Measurements from ENCODE around the gene ZFP1. TPM values are rescaled to one million over a fixed set of nuclear protein-coding genes. Genes with fewer than 3 reads are reported as not detected.

The ZFP1 gene
- polyA plus RNA-seq (2013), result 8.6 and 8.7 TPM in 2 replicates

GRCh38 chr16:75148311-75149195, at the start of gene ZFP1:
Gene ZFP1 (plus strand): TSS chr16:75148524. CDS start chr16:75152952, 4,428 bp downstream.
- H3K27me3 ChIP-seq (ENCODE audit: insufficient read depth, low read length), result no peaks in the 10 kb centered on the region
- peak within 1 kb of the TSS; percentile 94 for H3K27ac ChIP-seq (ENCODE audit: low read depth, low read length)
- H3K18ac ChIP-seq (ENCODE audit: low read length), result peak within 1 kb of the TSS; percentile 100
- peak within 1 kb of the TSS; percentile 95 for H3K9ac ChIP-seq (ENCODE audit: low read length)
- peak within 1 kb of the TSS; percentile 100 for H3K14ac ChIP-seq (ENCODE audit: low read length)
- no peaks in the 10 kb centered on the region for H3K4me1 ChIP-seq (ENCODE audit: control insufficient read depth in 1 of 2, insufficient read depth in 2 of 2, low read length in 2 of 2)
- no peak within 1 kb of the TSS for H2BK12ac ChIP-seq (ENCODE audit: low read length)
- peak within 1 kb of the TSS; percentile 100 for H4K8ac ChIP-seq (ENCODE audit: low read depth, low read length)
- peaks cover 4% of the 10 kb centered on the region for H3K79me1 ChIP-seq (ENCODE audit: low read length)
- H4K91ac ChIP-seq (ENCODE audit: low read depth, low read length), result peak within 1 kb of the TSS; percentile 99
- H2BK5ac ChIP-seq (ENCODE audit: low read depth, low read length, poor library complexity), result peak within 1 kb of the TSS; percentile 95
- WGBS (ENCODE audit: extremely low coverage, insufficient coverage, insufficient read length), result no CpG with 5 or more reads among the region's 93 CpGs
- peaks cover 5 to 10% of the 10 kb centered on the region in 2 experiments for H3K36me3 ChIP-seq (ENCODE audit: control insufficient read depth in 1 of 2, insufficient read depth in 2 of 2, low read length in 2 of 2)
- H3K23ac ChIP-seq (ENCODE audit: low read length), result no peak within 1 kb of the TSS
- H3K4me3 ChIP-seq (ENCODE audit: low read depth, low read length), result peak within 1 kb of the TSS; percentile 99
- H2AK5ac ChIP-seq (ENCODE audit: low read length), result peak within 1 kb of the TSS; percentile 79
- peak within 1 kb of the TSS; percentile 96 for H3K4ac ChIP-seq (ENCODE audit: low read depth, low read length)
- peak within 1 kb of the TSS; percentile 53 for H3K4me2 ChIP-seq (ENCODE audit: low read length)
- peak; percentile 90 to 97 for DNase-seq
- H4K12ac ChIP-seq (ENCODE audit: low read depth, low read length), result peak within 1 kb of the TSS; percentile 99
- peak within 1 kb of the TSS; percentile 96 for H2AFZ ChIP-seq (ENCODE audit: insufficient read depth, low read length, poor library complexity)
- H3K79me2 ChIP-seq (ENCODE audit: control insufficient read depth, insufficient read depth, low read length, poor library complexity), result peaks cover 5% of the 10 kb centered on the region
- peak within 1 kb of the TSS; percentile 94 for H2BK120ac ChIP-seq (ENCODE audit: insufficient read depth, low read length, poor library complexity)
- H3K9me3 ChIP-seq (ENCODE audit: insufficient read depth, low read depth, low read length), result peaks cover 8% of the 10 kb centered on the region

- Histone ChIP-seq H3K18ac (ENCODE audit: low read length) (no peak overlapping the region), H3K4ac (ENCODE audit: low read depth, low read length) (no peak overlapping the region), H3K4me1 (ENCODE audit: control insufficient read depth in 1 of 2, insufficient read depth in 2 of 2, low read length in 2 of 2) (peaks cover 36 to 49% of the 10 kb centered on the region in 2 experiments), H3K4me3 (ENCODE audit: low read depth, low read length) (no peak overlapping the region), H2BK5ac (ENCODE audit: low read depth, low read length, poor library complexity) (no peak overlapping the region), H3K79me1 (ENCODE audit: low read length) (peaks cover 14% of the 10 kb centered on the region), H2BK120ac (ENCODE audit: insufficient read depth, low read length, poor library complexity) (no peak overlapping the region), H3K27ac (ENCODE audit: low read depth, low read length) (no peak overlapping the region), H3K9me3 (ENCODE audit: insufficient read depth, low read depth, low read length) (no peaks in the 10 kb centered on the region), H3K14ac (ENCODE audit: low read length) (no peak overlapping the region), H2AFZ (ENCODE audit: insufficient read depth, low read length, poor library complexity) (no peak overlapping the region), H2AK5ac (ENCODE audit: low read length) (no peak overlapping the region), H3K36me3 (ENCODE audit: control insufficient read depth in 1 of 2, insufficient read depth in 2 of 2, low read length in 2 of 2) (peaks cover 6 to 14% of the 10 kb centered on the region in 2 experiments), H3K27me3 (ENCODE audit: insufficient read depth, low read length) (no peaks in the 10 kb centered on the region), H4K8ac (ENCODE audit: low read depth, low read length) (no peak overlapping the region), H3K9ac (ENCODE audit: low read length) (no peak overlapping the region), H2BK12ac (ENCODE audit: low read length) (no peak overlapping the region), H3K4me2 (ENCODE audit: low read length) (no peak overlapping the region), H4K91ac (ENCODE audit: low read depth, low read length) (no peak overlapping the region), H3K79me2 (ENCODE audit: control insufficient read depth, insufficient read depth, low read length, poor library complexity) (peaks cover 6% of the 10 kb centered on the region), H4K12ac (ENCODE audit: low read depth, low read length) (no peak overlapping the region), H3K23ac (ENCODE audit: low read length) (no peak overlapping the region)
- no CpG with 5 or more reads among the region's 8 CpGs for WGBS (ENCODE audit: extremely low coverage, insufficient coverage, insufficient read length)
- no peak for DNase-seq
Observed at GRCh38 chr16:75099075-75099667, 49.2 kb upstream of the ZFP1 start.

GRCh38 chr16:75099738-75100602, 48.4 kb upstream of the ZFP1 start:
- Histone ChIP-seq H4K12ac (ENCODE audit: low read depth, low read length) (no peak overlapping the region), H2BK5ac (ENCODE audit: low read depth, low read length, poor library complexity) (no peak overlapping the region), H3K27ac (ENCODE audit: low read depth, low read length) (no peak overlapping the region), H3K79me2 (ENCODE audit: control insufficient read depth, insufficient read depth, low read length, poor library complexity) (peaks cover 6% of the 10 kb centered on the region), H3K23ac (ENCODE audit: low read length) (no peak overlapping the region), H2BK120ac (ENCODE audit: insufficient read depth, low read length, poor library complexity) (no peak overlapping the region), H2AK5ac (ENCODE audit: low read length) (no peak overlapping the region), H3K4ac (ENCODE audit: low read depth, low read length) (no peak overlapping the region), H2AFZ (ENCODE audit: insufficient read depth, low read length, poor library complexity) (no peak overlapping the region), H3K27me3 (ENCODE audit: insufficient read depth, low read length) (no peaks in the 10 kb centered on the region), H3K4me1 (ENCODE audit: control insufficient read depth in 1 of 2, insufficient read depth in 2 of 2, low read length in 2 of 2) (peaks cover 37 to 47% of the 10 kb centered on the region in 2 experiments), H3K18ac (ENCODE audit: low read length) (peak overlapping the region; percentile 26), H3K4me3 (ENCODE audit: low read depth, low read length) (peak overlapping the region; percentile 3), H3K14ac (ENCODE audit: low read length) (no peak overlapping the region), H4K91ac (ENCODE audit: low read depth, low read length) (no peak overlapping the region), H2BK12ac (ENCODE audit: low read length) (no peak overlapping the region), H3K36me3 (ENCODE audit: control insufficient read depth in 1 of 2, insufficient read depth in 2 of 2, low read length in 2 of 2) (peaks cover 11 to 12% of the 10 kb centered on the region in 2 experiments), H3K79me1 (ENCODE audit: low read length) (peaks cover 14% of the 10 kb centered on the region), H3K4me2 (ENCODE audit: low read length) (no peak overlapping the region), H4K8ac (ENCODE audit: low read depth, low read length) (no peak overlapping the region), H3K9me3 (ENCODE audit: insufficient read depth, low read depth, low read length) (no peaks in the 10 kb centered on the region), H3K9ac (ENCODE audit: low read length) (peak overlapping the region; percentile 12)
- WGBS (ENCODE audit: extremely low coverage, insufficient coverage, insufficient read length), result no CpG with 5 or more reads among the region's 16 CpGs
- DNase-seq, result no peak

- no peak overlapping the region for H3K4me2 ChIP-seq (ENCODE audit: low read length)
- H3K79me1 ChIP-seq (ENCODE audit: low read length), result peaks cover 15% of the 10 kb centered on the region
- no peak overlapping the region for H3K23ac ChIP-seq (ENCODE audit: low read length)
- no peak overlapping the region for H3K27ac ChIP-seq (ENCODE audit: low read depth, low read length)
- no peak overlapping the region for H2BK120ac ChIP-seq (ENCODE audit: insufficient read depth, low read length, poor library complexity)
- H4K12ac ChIP-seq (ENCODE audit: low read depth, low read length), result no peak overlapping the region
- no peak overlapping the region for H2BK12ac ChIP-seq (ENCODE audit: low read length)
- no peak overlapping the region for H2BK5ac ChIP-seq (ENCODE audit: low read depth, low read length, poor library complexity)
- no peak overlapping the region for H3K18ac ChIP-seq (ENCODE audit: low read length)
- whole genome bisulfite sequencing (ENCODE audit: extremely low coverage, insufficient coverage, insufficient read length), result no CpG with 5 or more reads among the region's 3 CpGs
- H3K4me3 ChIP-seq (ENCODE audit: low read depth, low read length), result no peak overlapping the region
- H3K4me1 ChIP-seq (ENCODE audit: control insufficient read depth in 1 of 2, insufficient read depth in 2 of 2, low read length in 2 of 2), result peaks cover 41 to 48% of the 10 kb centered on the region in 2 experiments
- H3K9ac ChIP-seq (ENCODE audit: low read length), result no peak overlapping the region
- no peaks in the 10 kb centered on the region for H3K9me3 ChIP-seq (ENCODE audit: insufficient read depth, low read depth, low read length)
- peaks cover 8% of the 10 kb centered on the region for H3K79me2 ChIP-seq (ENCODE audit: control insufficient read depth, insufficient read depth, low read length, poor library complexity)
- H3K36me3 ChIP-seq (ENCODE audit: control insufficient read depth in 1 of 2, insufficient read depth in 2 of 2, low read length in 2 of 2), result peaks cover 5 to 9% of the 10 kb centered on the region in 2 experiments
- no peak overlapping the region for H2AK5ac ChIP-seq (ENCODE audit: low read length)
- no peak for DNase-seq
- no peak overlapping the region for H4K91ac ChIP-seq (ENCODE audit: low read depth, low read length)
- no peak overlapping the region for H2AFZ ChIP-seq (ENCODE audit: insufficient read depth, low read length, poor library complexity)
- H4K8ac ChIP-seq (ENCODE audit: low read depth, low read length), result no peak overlapping the region
- H3K14ac ChIP-seq (ENCODE audit: low read length), result no peak overlapping the region
- no peaks in the 10 kb centered on the region for H3K27me3 ChIP-seq (ENCODE audit: insufficient read depth, low read length)
- no peak overlapping the region for H3K4ac ChIP-seq (ENCODE audit: low read depth, low read length)
Observed at GRCh38 chr16:75100603-75100990, 47.7 kb upstream of the ZFP1 start.

All from trophoblast cell (in vitro differentiated cells and primary cell).